ENCODE measurements around the gene B4GALNT1.
"Not testable (repeated sequence)": the region's sequence is repeated elsewhere in the genome, so short reads cannot be mapped to it uniquely, and the experiment has no call there.

The B4GALNT1 gene

DNA sequence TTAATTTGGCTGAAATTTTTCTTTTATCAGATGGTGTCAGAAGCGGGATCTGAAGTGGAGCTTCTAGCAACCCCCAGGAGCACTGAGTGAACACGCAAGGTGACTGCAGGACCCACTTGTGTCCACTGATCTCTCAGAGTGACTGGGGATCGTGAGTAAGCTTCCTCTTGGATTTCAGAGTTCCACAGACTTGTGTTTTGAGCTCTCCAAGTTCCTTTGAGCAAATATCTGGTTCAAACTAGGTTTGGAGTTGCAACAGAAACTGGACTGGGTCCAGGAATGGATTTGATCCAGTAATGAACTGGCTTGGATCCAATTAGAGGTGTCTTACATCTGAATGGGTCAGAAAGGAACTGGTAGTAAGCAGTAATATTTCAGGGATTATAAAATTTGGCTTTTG is 24.7 kb upstream of the B4GALNT1 start:
- H3K36me3 ChIP-seq (ENCODE audit: insufficient read depth, low read length) = no peaks in the 10 kb centered on the region
- H3K4me1 ChIP-seq (ENCODE audit: control insufficient read depth, insufficient read depth, low read length) = no peaks in the 10 kb centered on the region

DNA sequence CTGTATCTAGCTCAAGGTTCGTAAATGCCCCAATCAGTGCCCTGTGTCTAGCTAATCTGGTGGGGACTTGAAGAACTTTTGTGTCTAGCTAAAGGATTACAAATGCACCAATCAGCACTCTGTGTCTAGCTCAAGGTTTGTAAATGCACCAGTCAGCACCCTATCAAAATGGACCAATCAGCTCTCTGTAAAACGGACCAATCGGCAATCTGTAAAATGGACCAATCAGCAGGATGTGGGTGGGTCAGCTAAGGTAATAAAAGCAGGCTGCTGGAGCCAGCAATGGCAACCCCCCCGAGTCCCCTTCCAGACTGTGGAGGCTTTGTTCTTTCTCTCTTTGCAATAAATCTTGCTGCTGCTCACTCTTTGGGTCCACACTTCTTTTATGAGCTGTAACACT is 23.4 kb upstream of the B4GALNT1 start:
- not testable (repeated sequence) for H3K4me2 ChIP-seq (ENCODE audit: low read length); H3K27me3 ChIP-seq (ENCODE audit: control insufficient read depth, insufficient read depth, low read length); H3K4me1 ChIP-seq (ENCODE audit: control insufficient read depth, insufficient read depth, low read length); H3K9me3 ChIP-seq (replicated peaks; ENCODE audit: low read length); H3K36me3 ChIP-seq (ENCODE audit: insufficient read depth, low read length); H3K4me3 ChIP-seq (ENCODE audit: low read length); H3K9ac ChIP-seq (ENCODE audit: low read depth, low read length)

More for the DNA sequence above, 24.7 kb upstream of the B4GALNT1 start:
- Histone ChIP-seq H3K9me3 (replicated peaks; ENCODE audit: low read length) (peaks cover 5% of the 10 kb centered on the region), H3K4me3 (ENCODE audit: low read length) (no peak overlapping the region), H3K9ac (ENCODE audit: low read depth, low read length) (no peak overlapping the region), H3K4me2 (ENCODE audit: low read length) (no peak overlapping the region), H3K27me3 (ENCODE audit: control insufficient read depth, insufficient read depth, low read length) (no peaks in the 10 kb centered on the region)

DNA sequence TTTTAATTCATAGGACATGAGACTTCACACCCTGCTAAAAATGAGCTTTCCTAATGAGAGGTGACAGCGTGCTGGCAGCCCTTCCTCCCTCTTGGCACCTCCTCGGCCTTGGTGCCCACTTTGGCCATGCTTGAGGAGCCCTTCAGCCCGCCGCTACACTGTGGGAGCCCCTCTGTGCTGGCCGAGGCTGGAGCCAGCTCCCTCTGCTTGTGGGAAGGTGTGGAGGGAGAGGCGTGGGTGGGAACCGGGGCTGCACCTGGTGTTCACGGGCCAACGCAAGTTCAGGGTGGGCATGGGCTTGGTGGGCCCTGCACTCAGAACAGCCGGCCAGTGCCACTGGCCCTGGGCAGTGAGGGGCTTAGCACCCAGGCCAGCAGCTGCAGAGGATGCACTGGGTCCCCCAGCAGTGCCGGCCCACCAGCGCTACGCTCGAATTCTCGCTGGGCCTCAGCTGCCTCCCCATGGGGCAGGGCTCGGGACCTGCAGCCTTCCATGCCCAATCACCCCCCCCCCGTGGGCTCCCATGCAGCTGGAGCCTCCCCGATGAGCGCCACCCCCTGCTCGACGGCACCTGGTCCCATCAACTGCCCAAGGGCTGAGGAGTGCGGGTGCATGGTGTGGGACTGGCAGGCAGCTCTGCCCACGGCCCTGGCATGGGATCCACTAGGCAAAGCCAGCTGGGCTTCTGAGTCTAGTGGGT is 22.7 kb upstream of the B4GALNT1 start:
- H3K4me3 ChIP-seq (ENCODE audit: low read length) = no peak overlapping the region
- H3K9me3 ChIP-seq (replicated peaks; ENCODE audit: low read length) = no peaks in the 10 kb centered on the region
- H3K4me1 ChIP-seq (ENCODE audit: control insufficient read depth, insufficient read depth, low read length) = no peaks in the 10 kb centered on the region
- H3K9ac ChIP-seq (ENCODE audit: low read depth, low read length) = no peak overlapping the region
- H3K27me3 ChIP-seq (ENCODE audit: control insufficient read depth, insufficient read depth, low read length) = no peaks in the 10 kb centered on the region
- H3K36me3 ChIP-seq (ENCODE audit: insufficient read depth, low read length) = no peaks in the 10 kb centered on the region
- no peak overlapping the region for H3K4me2 ChIP-seq (ENCODE audit: low read length)

DNA sequence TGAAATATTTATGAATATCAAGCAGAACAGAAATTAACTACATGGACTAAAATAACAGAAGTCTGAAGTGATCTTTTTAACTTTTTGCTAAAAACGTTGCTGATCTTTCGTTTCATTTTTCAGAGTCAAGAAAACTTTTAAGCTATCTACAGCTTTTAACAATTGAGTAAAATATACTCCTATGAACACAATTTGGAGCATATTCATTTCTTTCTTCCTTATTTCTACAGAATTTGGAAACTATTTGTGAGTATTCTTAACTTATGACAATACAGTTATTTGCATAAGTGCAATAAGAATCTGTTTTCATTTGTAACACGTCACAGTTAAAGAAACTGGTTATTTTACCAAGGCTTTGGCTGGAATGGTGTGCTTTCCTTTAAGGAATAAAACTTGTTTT is 21.0 kb upstream of the B4GALNT1 start:
- H3K4me1 ChIP-seq (ENCODE audit: control insufficient read depth, insufficient read depth, low read length) = no peaks in the 10 kb centered on the region
- no peak overlapping the region for H3K9ac ChIP-seq (ENCODE audit: low read depth, low read length)
- no peaks in the 10 kb centered on the region for H3K27me3 ChIP-seq (ENCODE audit: control insufficient read depth, insufficient read depth, low read length)
- no peak overlapping the region for H3K4me3 ChIP-seq (ENCODE audit: low read length)
- H3K4me2 ChIP-seq (ENCODE audit: low read length) = no peak overlapping the region
- no peaks in the 10 kb centered on the region for H3K9me3 ChIP-seq (replicated peaks; ENCODE audit: low read length)
- H3K36me3 ChIP-seq (ENCODE audit: insufficient read depth, low read length) = no peaks in the 10 kb centered on the region

DNA sequence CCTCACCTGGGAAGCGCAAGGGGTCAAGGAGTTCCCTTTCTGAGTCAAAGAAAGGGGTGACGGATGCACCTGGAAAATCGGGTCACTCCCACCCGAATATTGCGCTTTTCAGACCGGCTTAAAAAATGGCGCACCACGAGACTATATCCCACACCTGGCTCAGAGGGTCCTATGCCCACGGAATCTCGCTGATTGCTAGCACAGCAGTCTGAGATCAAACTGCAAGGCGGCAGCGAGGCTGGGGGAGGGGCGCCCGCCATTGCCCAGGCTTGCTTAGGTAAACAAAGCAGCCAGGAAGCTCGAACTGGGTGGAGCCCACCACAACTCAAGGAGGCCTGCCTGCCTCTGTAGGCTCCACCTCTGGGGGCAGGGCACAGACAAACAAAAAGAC is 13.7 kb upstream of the B4GALNT1 start:
- not testable (repeated sequence) for H3K36me3 ChIP-seq (ENCODE audit: insufficient read depth, low read length); H3K9me3 ChIP-seq (replicated peaks; ENCODE audit: low read length); H3K4me2 ChIP-seq (ENCODE audit: low read length); H3K27me3 ChIP-seq (ENCODE audit: control insufficient read depth, insufficient read depth, low read length); H3K4me3 ChIP-seq (ENCODE audit: low read length); H3K4me1 ChIP-seq (ENCODE audit: control insufficient read depth, insufficient read depth, low read length); H3K9ac ChIP-seq (ENCODE audit: low read depth, low read length)

DNA sequence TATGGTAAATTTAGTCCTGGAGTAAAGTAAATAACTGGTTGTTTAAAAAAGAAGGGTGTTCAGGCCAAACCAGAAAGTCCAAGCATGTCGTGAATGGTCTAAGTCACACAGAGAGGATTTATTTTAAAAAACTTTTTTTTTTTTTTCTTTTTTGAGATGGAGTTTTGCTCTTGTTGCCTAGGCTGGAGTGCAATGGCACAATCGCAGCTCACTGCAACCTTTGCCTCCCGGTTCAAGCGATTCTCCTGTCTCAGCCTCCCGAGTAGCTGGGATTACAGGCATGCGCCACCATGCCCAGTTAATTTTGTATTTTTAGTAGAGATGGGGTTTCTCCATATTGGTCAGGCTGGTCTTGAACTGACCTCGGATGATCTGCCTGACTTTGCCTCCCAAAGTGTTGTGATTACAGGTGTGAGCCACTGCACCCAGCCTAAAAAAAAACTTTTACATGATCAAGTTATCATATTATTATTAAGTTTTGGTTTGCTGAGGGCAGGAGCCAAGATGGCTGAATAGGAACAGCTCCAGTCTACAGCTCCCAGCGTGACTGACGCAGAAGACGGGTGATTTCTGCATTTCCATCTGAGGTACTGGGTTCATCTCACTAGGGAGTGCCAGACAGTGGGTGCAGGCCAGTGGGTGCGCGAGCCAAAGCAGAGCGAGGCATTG is 13.1 kb upstream of the B4GALNT1 start:
- H3K4me1 ChIP-seq (ENCODE audit: control insufficient read depth, insufficient read depth, low read length); H3K4me3 ChIP-seq (ENCODE audit: low read length); H3K36me3 ChIP-seq (ENCODE audit: insufficient read depth, low read length); H3K9me3 ChIP-seq (replicated peaks; ENCODE audit: low read length); H3K9ac ChIP-seq (ENCODE audit: low read depth, low read length); H3K4me2 ChIP-seq (ENCODE audit: low read length): not testable (repeated sequence)
- H3K27me3 ChIP-seq (ENCODE audit: control insufficient read depth, insufficient read depth, low read length) = peaks cover 11% of the 10 kb centered on the region

DNA sequence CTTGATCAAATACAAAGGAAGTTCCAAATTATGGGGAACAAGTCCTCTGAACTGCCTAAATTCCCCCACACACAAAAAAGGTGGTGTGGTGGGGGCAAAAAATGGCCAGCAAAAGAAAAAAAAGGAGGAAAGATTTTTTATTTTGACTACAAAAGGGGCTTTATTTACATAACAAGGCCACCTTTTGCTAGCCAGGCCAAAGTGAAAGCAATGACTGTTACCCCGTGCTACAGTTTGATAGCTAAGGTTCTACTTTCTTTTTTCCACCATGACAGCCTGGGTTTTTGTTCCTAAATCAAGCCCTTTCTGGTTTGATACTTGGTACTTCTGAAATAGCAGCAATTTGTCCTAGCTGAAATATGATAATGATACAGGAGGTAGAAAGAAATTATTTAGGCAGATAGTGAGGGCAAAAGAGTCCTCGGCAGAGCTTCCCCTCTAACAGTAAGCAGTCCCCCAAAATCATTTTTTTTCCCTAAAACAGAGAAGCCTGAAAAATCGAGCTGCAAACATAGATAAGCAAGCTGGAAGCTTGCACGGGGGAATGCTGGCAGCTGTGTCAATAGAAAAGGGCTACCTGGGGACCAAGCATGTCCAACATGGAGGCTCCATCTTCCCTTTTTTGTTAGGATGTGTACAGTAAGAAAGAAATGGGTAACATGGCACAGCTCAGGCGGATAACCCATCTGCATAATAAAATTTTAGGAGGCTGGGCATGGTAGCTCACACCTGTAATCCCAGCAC is 8.9 kb upstream of the B4GALNT1 start:
- no peaks in the 10 kb centered on the region for H3K4me1 ChIP-seq (ENCODE audit: control insufficient read depth, insufficient read depth, low read length)
- no peak overlapping the region for H3K4me3 ChIP-seq (ENCODE audit: low read length)
- peaks cover 32% of the 10 kb centered on the region for H3K27me3 ChIP-seq (ENCODE audit: control insufficient read depth, insufficient read depth, low read length)
- no peak overlapping the region for H3K4me2 ChIP-seq (ENCODE audit: low read length)
- no peaks in the 10 kb centered on the region for H3K9me3 ChIP-seq (replicated peaks; ENCODE audit: low read length)
- no peaks in the 10 kb centered on the region for H3K36me3 ChIP-seq (ENCODE audit: insufficient read depth, low read length)
- no peak overlapping the region for H3K9ac ChIP-seq (ENCODE audit: low read depth, low read length)

DNA sequence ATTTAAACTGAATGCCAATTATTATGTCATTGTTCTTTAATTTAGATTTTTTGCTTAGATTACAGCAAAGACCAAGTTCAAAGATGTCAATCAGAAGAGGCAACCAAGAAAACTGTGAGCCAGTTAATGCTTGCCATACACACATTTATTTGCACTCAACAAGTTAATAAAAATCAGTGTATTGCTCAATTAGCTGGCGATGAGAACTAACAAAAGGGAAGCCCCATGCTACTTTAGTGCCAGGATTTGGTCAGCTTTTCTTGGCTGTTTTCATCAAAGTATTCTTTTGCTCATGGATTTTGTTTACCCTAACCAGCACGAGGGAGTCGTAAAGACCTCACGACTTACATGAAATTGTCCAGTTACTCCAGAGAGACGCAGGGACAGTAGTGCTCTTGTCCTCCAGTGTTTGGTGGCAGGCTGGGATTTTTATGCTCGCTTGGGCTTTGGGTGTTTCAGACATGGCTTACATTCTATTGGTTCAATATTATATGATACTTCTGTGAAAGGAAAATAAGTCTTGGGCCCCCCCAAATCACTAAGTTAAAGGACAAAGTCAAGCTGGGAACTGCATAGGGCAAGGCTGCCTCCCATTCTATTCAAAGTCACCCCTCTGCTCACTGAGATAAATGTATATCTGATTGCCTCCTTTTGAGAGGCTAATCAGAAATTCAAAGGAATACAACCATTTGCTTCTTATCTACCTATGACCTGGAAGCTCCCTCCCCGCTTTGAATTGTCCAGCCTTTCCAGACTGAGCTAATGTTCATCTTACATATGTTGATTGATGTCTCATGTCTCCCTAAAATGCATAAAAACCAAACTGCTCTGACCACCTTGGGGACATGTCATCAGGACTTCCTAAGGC is 7.4 kb upstream of the B4GALNT1 start:
- H3K4me1 ChIP-seq (ENCODE audit: control insufficient read depth, insufficient read depth, low read length) = no peaks in the 10 kb centered on the region
- H3K36me3 ChIP-seq (ENCODE audit: insufficient read depth, low read length) = no peaks in the 10 kb centered on the region
- no peak overlapping the region for H3K4me2 ChIP-seq (ENCODE audit: low read length)
- H3K9me3 ChIP-seq (replicated peaks; ENCODE audit: low read length) = no peaks in the 10 kb centered on the region
- peaks cover 32% of the 10 kb centered on the region for H3K27me3 ChIP-seq (ENCODE audit: control insufficient read depth, insufficient read depth, low read length)
- no peak overlapping the region for H3K4me3 ChIP-seq (ENCODE audit: low read length)
- H3K9ac ChIP-seq (ENCODE audit: low read depth, low read length) = no peak overlapping the region

DNA sequence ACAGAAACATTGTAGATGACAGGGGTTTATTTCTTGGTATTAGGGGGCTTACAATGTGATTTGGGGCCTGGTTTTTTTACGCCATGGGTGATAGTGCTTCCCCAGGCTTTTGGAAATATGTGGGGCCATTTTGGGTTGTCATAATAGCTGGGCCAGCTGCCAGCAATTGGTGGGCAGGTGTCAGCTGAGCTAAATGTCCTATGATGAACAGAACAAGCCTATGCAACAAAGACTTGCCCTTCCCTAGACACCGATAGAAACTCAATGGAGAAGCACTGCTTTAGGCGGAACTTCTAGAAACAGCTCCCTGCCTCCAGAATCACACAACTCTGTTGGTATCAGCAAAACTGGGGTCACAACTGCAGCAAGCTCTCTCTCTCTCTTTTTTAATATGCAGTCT is 5.1 kb upstream of the B4GALNT1 start:
- Histone ChIP-seq H3K4me2 (ENCODE audit: low read length) (no peak overlapping the region), H3K9ac (ENCODE audit: low read depth, low read length) (no peak overlapping the region), H3K36me3 (ENCODE audit: insufficient read depth, low read length) (no peaks in the 10 kb centered on the region), H3K27me3 (ENCODE audit: control insufficient read depth, insufficient read depth, low read length) (peaks cover 37% of the 10 kb centered on the region), H3K9me3 (replicated peaks; ENCODE audit: low read length) (no peaks in the 10 kb centered on the region), H3K4me3 (ENCODE audit: low read length) (no peak overlapping the region), H3K4me1 (ENCODE audit: control insufficient read depth, insufficient read depth, low read length) (peaks cover 4% of the 10 kb centered on the region)

DNA sequence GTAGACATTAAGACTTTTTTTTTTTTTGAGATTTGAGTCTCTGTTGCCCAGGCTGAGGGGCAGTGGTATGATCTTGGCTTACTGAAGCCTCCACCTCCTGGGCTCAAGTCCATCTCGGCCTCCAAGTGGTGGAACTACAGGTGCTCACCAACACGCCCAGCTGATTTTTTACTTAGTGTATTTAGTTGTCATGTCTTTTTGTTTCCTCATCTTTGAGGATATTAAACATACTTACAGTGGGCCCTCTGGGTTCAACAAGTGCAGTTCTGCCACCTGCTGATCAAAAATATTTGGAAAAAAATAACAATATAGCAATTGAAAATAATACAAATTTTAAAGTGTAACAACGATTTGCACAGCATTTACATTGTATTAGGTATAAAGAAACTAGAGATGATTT is 4.4 kb upstream of the B4GALNT1 start:
- H3K9me3 ChIP-seq (replicated peaks; ENCODE audit: low read length) = no peaks in the 10 kb centered on the region
- peaks cover 5% of the 10 kb centered on the region for H3K4me1 ChIP-seq (ENCODE audit: control insufficient read depth, insufficient read depth, low read length)
- no peaks in the 10 kb centered on the region for H3K36me3 ChIP-seq (ENCODE audit: insufficient read depth, low read length)
- no peak overlapping the region for H3K4me3 ChIP-seq (ENCODE audit: low read length)
- H3K27me3 ChIP-seq (ENCODE audit: control insufficient read depth, insufficient read depth, low read length) = peaks cover 37% of the 10 kb centered on the region
- no peak overlapping the region for H3K9ac ChIP-seq (ENCODE audit: low read depth, low read length)
- H3K4me2 ChIP-seq (ENCODE audit: low read length) = no peak overlapping the region

DNA sequence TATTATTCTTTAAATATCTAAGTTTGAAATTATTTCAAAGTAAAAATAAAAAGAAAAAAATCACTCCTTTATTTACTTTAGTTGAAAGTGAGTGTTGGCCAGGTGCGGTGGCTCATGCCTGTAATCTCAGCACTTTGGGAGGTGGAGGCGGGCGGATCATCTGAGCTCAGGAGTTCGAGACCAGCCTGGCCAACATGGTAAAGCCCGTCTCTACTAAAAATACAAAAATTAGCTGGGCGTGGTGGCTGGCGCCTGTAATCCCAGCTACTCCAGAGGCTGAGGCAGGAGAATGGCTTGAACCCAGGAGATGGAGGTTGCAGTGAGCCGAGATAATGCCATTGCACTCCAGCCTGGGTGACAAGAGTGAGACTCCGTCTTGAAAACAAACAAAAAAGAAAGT is 3.7 kb upstream of the B4GALNT1 start:
- H3K4me1 ChIP-seq (ENCODE audit: control insufficient read depth, insufficient read depth, low read length); H3K9me3 ChIP-seq (replicated peaks; ENCODE audit: low read length); H3K4me2 ChIP-seq (ENCODE audit: low read length); H3K36me3 ChIP-seq (ENCODE audit: insufficient read depth, low read length); H3K4me3 ChIP-seq (ENCODE audit: low read length); H3K9ac ChIP-seq (ENCODE audit: low read depth, low read length): not testable (repeated sequence)
- H3K27me3 ChIP-seq (ENCODE audit: control insufficient read depth, insufficient read depth, low read length) = peaks cover 39% of the 10 kb centered on the region
